Vagina (tissue), 2 donors: ENCODE data around the gene HOXD4. TPM values are rescaled to one million over a fixed set of nuclear protein-coding genes. Genes with fewer than 3 reads are reported as not detected.

ENCODE experiments used
- DNase-seq, 2 donors: peaks; one replicate each; pipeline ENCODE4 v3.0.0-alpha.2; 2017; ENCODE audit errors: extremely low spot score in 2 of 2
- H3K27ac ChIP-seq: fragments of 200-600 bp; sonication (generic); one replicate; pipeline ENCODE4 v1.5.1; 2019
- H3K27me3 ChIP-seq: fragments of 200-600 bp; sonication (generic); one replicate; pipeline ENCODE4 v1.5.1; 2019
- H3K36me3 ChIP-seq, 2 donors: fragments of 200-600 bp; sonication (generic); one replicate each; pipeline ENCODE4 v1.5.1; 2017 to 2019
- H3K4me1 ChIP-seq: fragments of 200-600 bp; sonication (generic); one replicate; pipeline ENCODE4 v1.5.1; 2019
- H3K4me3 ChIP-seq, 2 donors: fragments of 200-600 bp; sonication (generic); 1 replicate in 1 of 2; 2 replicates in 1 of 2; pipeline ENCODE4 v1.5.1; 2016 to 2019
- H3K9me3 ChIP-seq: fragments of 200-600 bp; sonication (generic); one replicate; pipeline ENCODE4 v1.5.1; 2019
- CTCF ChIP-seq, 3 experiments: fragments of 450-650 bp in 2 of 3; fragments of 200-600 bp in 1 of 3; sonication (generic) in 1 of 3; IDR thresholded peaks; one replicate each; pipeline ENCODE4 v1.5.1; 2017 to 2019; ENCODE audit warnings: antibody characterized with exemption in 3 of 3, mild to moderate bottlenecking in 2 of 3, moderate library complexity in 2 of 3
- POLR2A ChIP-seq, 2 donors: fragments of 450-650 bp; IDR thresholded peaks; one replicate each; pipeline ENCODE4 v1.6.1; 2017; ENCODE audit warnings: antibody characterized with exemption in 2 of 2, mild to moderate bottlenecking in 2 of 2, moderate library complexity in 2 of 2
- POLR2AphosphoS5 ChIP-seq, 2 donors: sonication (generic); formaldehyde crosslinking; IDR thresholded peaks; one replicate each; pipeline ENCODE4 v1.9.0; 2017; ENCODE audit warnings: antibody characterized with exemption in 2 of 2, mild to moderate bottlenecking in 2 of 2, low read depth in 1 of 2; ENCODE audit not compliant: insufficient read depth in 1 of 2
- intact Hi-C: fragments of 100-400 bp; cut with DNase I; formaldehyde crosslinking; loops from one replicate; pipeline ENCODE4 v1.15.1; 2023
- total RNA-seq: library from RNA; depleted of rRNA; stranded (reverse); fragments of >200 nt; gene quantifications from one replicate; pipeline ENCODE4 v1.2.3, GENCODE V29; 2016

HOXD4 gene
- total RNA-seq, 1 donor from 2014 or later = 4.9 TPM

GRCh38 chr2:176169711-176170110, 18.4 kb downstream of the HOXD4 start:
- DNase-seq = no peak
- TF ChIP-seq POLR2AphosphoS5 (IDR thresholded peaks at IDR 0.05; ENCODE audit: insufficient read depth in 1 of 2, low read depth in 1 of 2) = no peak
- TF ChIP-seq CTCF (IDR thresholded peaks at IDR 0.05) = no peak
- TF ChIP-seq POLR2A (IDR thresholded peaks at IDR 0.05) = no peak
- H3K36me3 ChIP-seq = no peaks in the 10 kb centered on the region
- peaks cover 10% of the 10 kb centered on the region for H3K27me3 ChIP-seq
- no peaks in the 10 kb centered on the region for H3K9me3 ChIP-seq
- peaks cover 9% of the 10 kb centered on the region for H3K4me1 ChIP-seq
- intact Hi-C loops = no loop called here
- no peak overlapping the region for H3K27ac ChIP-seq
- H3K4me3 ChIP-seq = no peak overlapping the region

- Histone ChIP-seq H3K4me1 (no peaks in the 10 kb centered on the region), H3K4me3 (no peak overlapping the region), H3K27ac (no peak overlapping the region), H3K9me3 (no peaks in the 10 kb centered on the region), H3K27me3 (peaks cover 5% of the 10 kb centered on the region), H3K36me3 (no peaks in the 10 kb centered on the region)
- no peak for DNase-seq
- TF ChIP-seq POLR2AphosphoS5 (IDR thresholded peaks at IDR 0.05; ENCODE audit: insufficient read depth in 1 of 2, low read depth in 1 of 2) (no peak), POLR2A (IDR thresholded peaks at IDR 0.05) (no peak), CTCF (IDR thresholded peaks at IDR 0.05) (no peak)
- intact Hi-C loops = no loop called here
Measured at GRCh38 chr2:176170602-176171305, 19.4 kb downstream of the HOXD4 start.

- Histone ChIP-seq H3K4me3 (no peak overlapping the region), H3K27ac (no peak overlapping the region), H3K36me3 (no peaks in the 10 kb centered on the region), H3K9me3 (no peaks in the 10 kb centered on the region), H3K4me1 (no peaks in the 10 kb centered on the region), H3K27me3 (peaks cover 5% of the 10 kb centered on the region)
- no peak for DNase-seq
- intact Hi-C loops = no loop called here
- TF ChIP-seq POLR2A (IDR thresholded peaks at IDR 0.05) = no peak
- TF ChIP-seq POLR2AphosphoS5 (IDR thresholded peaks at IDR 0.05; ENCODE audit: insufficient read depth in 1 of 2, low read depth in 1 of 2) = no peak
- no peak for TF ChIP-seq CTCF (IDR thresholded peaks at IDR 0.05)
Measured at GRCh38 chr2:176171351-176172006, 20.1 kb downstream of the HOXD4 start.

- intact Hi-C loops = no loop called here
- H3K27me3 ChIP-seq = peaks cover 5% of the 10 kb centered on the region
- TF ChIP-seq POLR2AphosphoS5 (IDR thresholded peaks at IDR 0.05; ENCODE audit: insufficient read depth in 1 of 2, low read depth in 1 of 2) (no peak), CTCF (IDR thresholded peaks at IDR 0.05) (no peak), POLR2A (IDR thresholded peaks at IDR 0.05) (no peak)
- no peaks in the 10 kb centered on the region for H3K4me1 ChIP-seq
- no peak overlapping the region for H3K4me3 ChIP-seq
- no peaks in the 10 kb centered on the region for H3K9me3 ChIP-seq
- DNase-seq = no peak
- H3K36me3 ChIP-seq = no peaks in the 10 kb centered on the region
- H3K27ac ChIP-seq = no peak overlapping the region
Measured at GRCh38 chr2:176172007-176172894, 20.9 kb downstream of the HOXD4 start.
